Natural killer cell (primary cell): ENCODE measurements around the gene DEK. TPM values are rescaled to one million over a fixed set of nuclear protein-coding genes. Genes with fewer than 3 reads are reported as not detected.

Experiments
- ATAC-seq, 3 donors: fragments of 150-1000 bp in 2 of 3; fragments of 200-7000 bp in 1 of 3; cut with Tn5 transposase; 1 replicate in 1 of 3; 2 replicates in 2 of 3; pipeline ENCODE4 v1.10.0; 2021; ENCODE audit warnings: mild to moderate bottlenecking in 2 of 3, moderate library complexity in 2 of 3
- DNase-seq, 2 donors: peaks; one replicate each; pipeline versions ENCODE4 v3.0.0 to v3.0.0-alpha.2; 2013 to 2021; ENCODE audit warnings: mixed read lengths in 1 of 2
- H3K27ac ChIP-seq: one replicate; pipeline ENCODE4 v1.5.1; 2013; ENCODE audit warnings: mild to moderate bottlenecking, low read length
- H3K27me3 ChIP-seq: one replicate; pipeline ENCODE4 v1.6.1; 2013; ENCODE audit warnings: low read length; ENCODE audit not compliant: control insufficient read depth, insufficient read depth
- H3K36me3 ChIP-seq: one replicate; pipeline ENCODE4 v1.6.1; 2013; ENCODE audit warnings: low read length; ENCODE audit not compliant: control insufficient read depth, insufficient read depth
- H3K4me1 ChIP-seq: one replicate; pipeline ENCODE4 v1.6.1; 2013; ENCODE audit warnings: low read length; ENCODE audit not compliant: control insufficient read depth, insufficient read depth
- H3K4me3 ChIP-seq: one replicate; pipeline ENCODE4 v1.5.1; 2013; ENCODE audit warnings: low read length
- H3K9me3 ChIP-seq: one replicate; pipeline ENCODE4 v1.6.1; 2013; ENCODE audit warnings: low read length; ENCODE audit not compliant: control insufficient read depth, insufficient read depth
- H3K27ac Mint-ChIP-seq, 2 donors: one replicate each; pipeline ENCODE4 v1.8.0; 2022; ENCODE audit warnings: mild to moderate bottlenecking in 2 of 2, mixed read lengths in 2 of 2, moderate library complexity in 1 of 2
- H3K27me3 Mint-ChIP-seq, 2 donors: one replicate each; pipeline ENCODE4 v1.8.0; 2022; ENCODE audit warnings: low read depth in 2 of 2, mixed read lengths in 2 of 2
- H3K36me3 Mint-ChIP-seq: one replicate; pipeline ENCODE4 v1.8.0; 2022; ENCODE audit warnings: mixed read lengths
- H3K4me1 Mint-ChIP-seq, 2 donors: one replicate each; pipeline ENCODE4 v1.8.0; 2022; ENCODE audit warnings: mixed read lengths in 2 of 2
- H3K4me3 Mint-ChIP-seq: one replicate; pipeline ENCODE4 v1.8.0; 2022; ENCODE audit warnings: mild to moderate bottlenecking, moderate library complexity, mixed read lengths
- H3K9me3 Mint-ChIP-seq, 2 donors: one replicate each; pipeline ENCODE4 v1.8.0; 2022; ENCODE audit warnings: mixed read lengths in 2 of 2
- WGBS: methylation state at CpG from one replicate; pipeline ENCODE4 v1.1.7; 2013; ENCODE audit warnings: missing lambda C conversion rate; ENCODE audit not compliant: insufficient coverage; 5-methylcytosine and 5-hydroxymethylcytosine counted together
- intact Hi-C: fragments of 100-400 bp; cut with micrococcal nuclease; formaldehyde crosslinking; loops from one replicate; pipeline ENCODE4 v1.14.2; 2022
- total RNA-seq, 4 donors: library from RNA; stranded (reverse); fragments of 120-200 nt in 1 of 4; gene quantifications; one replicate each; pipeline versions ENCODE4 v1.2.3 to v1.2.4, GENCODE V29; 2013 to 2022
- TF ChIP-seq, protein P1 (sequence below): fragments of 200-600 bp; IDR thresholded peaks from one replicate; pipeline ENCODE4 v1.8.0; 2022; ENCODE audit warnings: antibody characterized with exemption

The DEK gene
- total RNA-seq, 3 donors from 2014 or later (not counting 1 experiment from before 2014, with no cell fraction given), result 79.5 to 89.7 (median 80.9) TPM

DNA sequence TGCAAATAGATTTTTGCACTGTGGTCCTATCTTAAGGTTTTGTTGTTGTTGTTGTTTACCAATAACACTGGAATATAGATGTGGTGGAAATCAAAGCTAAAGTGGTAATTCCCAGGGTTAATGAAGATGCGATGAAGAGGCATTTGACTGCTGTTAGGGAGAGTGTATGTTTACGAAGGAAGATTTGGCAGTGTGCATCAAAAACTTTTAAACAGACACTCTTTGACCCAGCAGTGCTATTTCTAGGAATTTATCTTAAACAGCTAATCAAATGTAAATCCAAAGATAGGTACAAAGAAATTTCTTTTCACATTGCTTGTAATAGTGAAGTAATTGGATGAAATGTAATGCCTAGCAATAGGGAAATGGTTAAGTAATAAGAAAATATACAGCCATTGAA lies 75.1 kb downstream of the DEK start:
- no peak for ATAC-seq
- H3K4me3 Mint-ChIP-seq, result no peak overlapping the region
- no peaks in the 10 kb centered on the region for H3K36me3 Mint-ChIP-seq

DNA sequence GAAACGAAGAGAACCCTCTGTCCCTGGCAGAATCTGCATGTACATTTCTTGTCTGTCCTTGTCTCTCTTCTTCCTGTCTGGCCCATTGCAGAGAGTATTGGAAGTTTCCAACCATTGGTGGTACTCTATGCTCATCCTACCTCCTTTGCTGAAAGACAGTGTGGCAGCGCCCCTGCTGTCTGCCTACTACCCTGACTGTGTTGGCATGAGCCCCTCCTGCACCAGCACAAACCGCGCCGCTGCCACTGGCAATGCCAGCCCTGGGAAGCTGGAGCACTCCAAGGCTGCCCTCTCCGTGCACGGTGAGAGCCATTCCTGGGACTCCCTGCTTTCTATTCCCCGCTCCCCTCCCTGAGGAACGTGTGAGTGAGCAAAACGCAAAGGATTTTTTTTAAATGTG lies 76.6 kb downstream of the DEK start:
- H3K4me1 Mint-ChIP-seq, result no peaks in the 10 kb centered on the region
- Histone ChIP-seq H3K36me3 (peaks cover 17% of the 10 kb centered on the region), H3K27me3 (no peaks in the 10 kb centered on the region)

More for the DNA sequence above, 75.1 kb downstream of the DEK start:
- H3K4me1 Mint-ChIP-seq, result no peaks in the 10 kb centered on the region
- TF ChIP-seq, protein P1, sequence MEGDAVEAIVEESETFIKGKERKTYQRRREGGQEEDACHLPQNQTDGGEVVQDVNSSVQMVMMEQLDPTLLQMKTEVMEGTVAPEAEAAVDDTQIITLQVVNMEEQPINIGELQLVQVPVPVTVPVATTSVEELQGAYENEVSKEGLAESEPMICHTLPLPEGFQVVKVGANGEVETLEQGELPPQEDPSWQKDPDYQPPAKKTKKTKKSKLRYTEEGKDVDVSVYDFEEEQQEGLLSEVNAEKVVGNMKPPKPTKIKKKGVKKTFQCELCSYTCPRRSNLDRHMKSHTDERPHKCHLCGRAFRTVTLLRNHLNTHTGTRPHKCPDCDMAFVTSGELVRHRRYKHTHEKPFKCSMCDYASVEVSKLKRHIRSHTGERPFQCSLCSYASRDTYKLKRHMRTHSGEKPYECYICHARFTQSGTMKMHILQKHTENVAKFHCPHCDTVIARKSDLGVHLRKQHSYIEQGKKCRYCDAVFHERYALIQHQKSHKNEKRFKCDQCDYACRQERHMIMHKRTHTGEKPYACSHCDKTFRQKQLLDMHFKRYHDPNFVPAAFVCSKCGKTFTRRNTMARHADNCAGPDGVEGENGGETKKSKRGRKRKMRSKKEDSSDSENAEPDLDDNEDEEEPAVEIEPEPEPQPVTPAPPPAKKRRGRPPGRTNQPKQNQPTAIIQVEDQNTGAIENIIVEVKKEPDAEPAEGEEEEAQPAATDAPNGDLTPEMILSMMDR, result no peak
- Histone ChIP-seq H3K36me3 (peaks cover 17% of the 10 kb centered on the region), H3K27me3 (no peaks in the 10 kb centered on the region), H3K9me3 (no peaks in the 10 kb centered on the region), H3K4me1 (no peaks in the 10 kb centered on the region), H3K4me3 (no peak overlapping the region), H3K27ac (no peak overlapping the region)
- DNase-seq, result no peak
- H3K27ac Mint-ChIP-seq, result no peak overlapping the region
- H3K27me3 Mint-ChIP-seq, result no peaks in the 10 kb centered on the region
- intact Hi-C loops, result no loop called here
- H3K9me3 Mint-ChIP-seq, result no peaks in the 10 kb centered on the region
- 100% methylated on average over 1 of the region's 2 CpGs for WGBS

DNA sequence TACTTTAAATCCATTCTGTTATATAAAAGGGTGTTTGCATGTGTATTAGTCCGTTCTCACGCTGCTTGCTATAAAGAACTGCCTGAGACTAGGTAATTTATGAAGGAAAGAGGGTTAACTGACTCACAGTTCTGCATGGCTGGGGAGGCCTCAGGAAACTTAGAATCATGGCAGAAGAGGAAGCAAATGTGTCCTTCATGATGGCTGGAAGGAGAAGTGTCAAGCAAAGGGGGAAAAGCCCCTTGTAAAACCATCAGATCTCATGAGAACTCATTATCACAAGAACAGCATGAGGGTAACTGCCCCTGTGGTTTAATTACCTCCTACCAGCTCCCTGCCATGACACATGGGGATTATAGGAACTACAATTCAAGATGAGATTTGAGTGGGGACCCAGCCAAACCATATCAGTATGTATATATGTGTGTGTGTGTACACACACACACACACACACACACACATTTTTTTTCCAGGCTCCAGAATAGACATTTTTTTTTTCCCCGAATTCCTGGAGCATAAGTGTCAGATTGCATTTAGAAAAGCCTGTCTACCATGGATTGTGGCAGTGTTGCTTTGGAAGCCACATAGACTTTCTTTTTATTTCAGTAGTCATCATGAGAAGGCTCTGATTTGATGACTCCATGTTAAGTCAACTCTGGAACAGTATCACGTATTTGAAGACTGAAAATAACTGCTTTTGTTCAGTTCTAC lies 77.6 kb downstream of the DEK start:
- DNase-seq, result no peak
- intact Hi-C loops, result no loop called here
- no peaks in the 10 kb centered on the region for H3K36me3 Mint-ChIP-seq
- no peaks in the 10 kb centered on the region for H3K4me1 Mint-ChIP-seq
- no peaks in the 10 kb centered on the region for H3K9me3 Mint-ChIP-seq
- WGBS, result 74% methylated on average over 4 of the region's 4 CpGs
- Histone ChIP-seq H3K4me1 (no peaks in the 10 kb centered on the region), H3K4me3 (no peak overlapping the region), H3K36me3 (peaks cover 16% of the 10 kb centered on the region), H3K27ac (no peak overlapping the region), H3K9me3 (no peaks in the 10 kb centered on the region), H3K27me3 (no peaks in the 10 kb centered on the region)
- H3K27ac Mint-ChIP-seq, result no peak overlapping the region
- TF ChIP-seq, protein P1, result no peak
- no peaks in the 10 kb centered on the region for H3K27me3 Mint-ChIP-seq
- no peak overlapping the region for H3K4me3 Mint-ChIP-seq
- ATAC-seq, result no peak

More for the DNA sequence above, 76.6 kb downstream of the DEK start:
- H3K4me3 ChIP-seq, result no peak overlapping the region
- H3K9me3 Mint-ChIP-seq, result no peaks in the 10 kb centered on the region
- H3K27ac ChIP-seq, result no peak overlapping the region
- TF ChIP-seq, protein P1, result no peak
- no peaks in the 10 kb centered on the region for H3K4me1 ChIP-seq
- H3K36me3 Mint-ChIP-seq, result no peaks in the 10 kb centered on the region
- 97% methylated on average over 10 of the region's 10 CpGs for WGBS
- no peak overlapping the region for H3K27ac Mint-ChIP-seq
- no peak for ATAC-seq
- H3K27me3 Mint-ChIP-seq, result no peaks in the 10 kb centered on the region
- intact Hi-C loops, result no loop called here
- no peaks in the 10 kb centered on the region for H3K9me3 ChIP-seq
- no peak for DNase-seq
- H3K4me3 Mint-ChIP-seq, result no peak overlapping the region

DNA sequence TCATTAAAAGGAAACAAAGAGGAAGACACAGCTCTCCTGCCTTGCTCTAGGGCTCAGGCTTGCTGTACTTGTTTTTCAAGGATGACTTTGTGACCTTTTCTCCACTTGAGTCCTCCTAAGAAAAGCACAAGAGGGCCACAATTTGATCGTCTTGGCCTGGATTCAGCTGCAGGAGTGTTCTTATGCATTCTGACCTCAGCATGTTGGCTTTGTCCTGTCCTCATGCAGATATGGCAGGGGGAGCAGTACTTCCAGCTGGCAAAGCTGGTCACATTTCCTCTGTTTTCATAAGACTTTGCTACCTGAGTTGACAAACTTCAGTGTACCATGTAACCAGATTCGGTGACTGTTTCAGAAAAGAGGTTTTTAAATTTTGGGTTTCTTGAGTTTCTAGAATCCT lies 78.3 kb downstream of the DEK start:
- H3K36me3 Mint-ChIP-seq, result no peaks in the 10 kb centered on the region
- H3K27ac ChIP-seq, result no peak overlapping the region
- DNase-seq (no peak), ATAC-seq (no peak)
- no peak overlapping the region for H3K27ac Mint-ChIP-seq
- no peaks in the 10 kb centered on the region for H3K4me1 Mint-ChIP-seq
- H3K27me3 Mint-ChIP-seq, result no peaks in the 10 kb centered on the region
- no peaks in the 10 kb centered on the region for H3K4me1 ChIP-seq
- H3K4me3 Mint-ChIP-seq, result no peak overlapping the region
- intact Hi-C loops, result no loop called here
- no peaks in the 10 kb centered on the region for H3K9me3 ChIP-seq
- TF ChIP-seq, protein P1, result no peak
- H3K9me3 Mint-ChIP-seq, result no peaks in the 10 kb centered on the region
- WGBS, result 50% methylated on average over 2 of the region's 2 CpGs
- H3K4me3 ChIP-seq, result no peak overlapping the region
- H3K27me3 ChIP-seq, result no peaks in the 10 kb centered on the region
- H3K36me3 ChIP-seq, result peaks cover 10% of the 10 kb centered on the region
